HEK293T (cell line): ENCODE measurements around the gene CD300H.

Source experiments
- ARNT ChIP-seq: fragments of 450-650 bp; IDR thresholded peaks from 2 replicates; pipeline ENCODE4 v1.6.1; 2017; ENCODE audit warnings: mild to moderate bottlenecking
- CTBP1 ChIP-seq: fragments of 450-650 bp; IDR thresholded peaks from 2 replicates; pipeline ENCODE4 v1.6.1; 2016; ENCODE audit warnings: borderline replicate concordance
- ELF4 ChIP-seq: fragments of 450-650 bp; IDR thresholded peaks from 2 replicates; pipeline ENCODE4 v1.6.1; 2017; ENCODE audit warnings: antibody characterized with exemption
- FOXM1 ChIP-seq: fragments of 450-650 bp; IDR thresholded peaks from 2 replicates; pipeline ENCODE4 v1.6.1; 2017; ENCODE audit warnings: mild to moderate bottlenecking, borderline replicate concordance
- HDGF ChIP-seq: fragments of 450-650 bp; IDR thresholded peaks from 2 replicates; pipeline ENCODE4 v1.6.1; 2017; ENCODE audit warnings: antibody characterized with exemption, borderline replicate concordance
- L3MBTL2 ChIP-seq: fragments of 450-650 bp; conservative IDR thresholded peaks from 2 replicates; pipeline ENCODE4 v1.6.1; 2016; ENCODE audit warnings: mild to moderate bottlenecking
- LEF1 ChIP-seq: fragments of 450-650 bp; IDR thresholded peaks from 2 replicates; pipeline ENCODE4 v1.6.1; 2017; ENCODE audit warnings: mild to moderate bottlenecking, borderline replicate concordance
- PKNOX1 ChIP-seq: fragments of 450-650 bp; IDR thresholded peaks from 2 replicates; pipeline ENCODE4 v1.6.1; 2016

GRCh38 chr17:74543406-74543805 lies 23.9 kb downstream of the CD300H start:
- TF ChIP-seq L3MBTL2 (no peak), FOXM1 (no peak), ELF4 (no peak), HDGF (no peak), ARNT (no peak), LEF1 (no peak), PKNOX1 (no peak), CTBP1 (no peak)
